CD4-positive, CD25-positive, alpha-beta regulatory T cell (primary cell): Measurements from ENCODE around the gene FAM107B. TPM values are rescaled to one million over a fixed set of nuclear protein-coding genes. Genes with fewer than 3 reads are reported as not detected.

Experiments
- ATAC-seq, 2 donors: fragments of 150-1000 bp; cut with Tn5 transposase; one replicate each; pipeline ENCODE4 v1.10.0; 2021; ENCODE audit warnings: low read depth in 2 of 2, moderate number of reproducible peaks in 2 of 2, moderate library complexity in 1 of 2
- DNase-seq, 3 donors: peaks; one replicate each; pipeline versions ENCODE4 v3.0.0 to v3.0.0-alpha.2; 2012 to 2022; ENCODE audit warnings: mixed read lengths in 1 of 3
- H3K27ac ChIP-seq: one replicate; pipeline ENCODE4 v1.7.0; 2013; ENCODE audit warnings: mild to moderate bottlenecking, low read length; ENCODE audit not compliant: insufficient read depth, poor library complexity, severe bottlenecking
- H3K27me3 ChIP-seq: one replicate; pipeline ENCODE4 v1.7.0; 2013; ENCODE audit warnings: low read length; ENCODE audit not compliant: control insufficient read depth, insufficient read depth
- H3K36me3 ChIP-seq: one replicate; pipeline ENCODE4 v1.7.0; 2013; ENCODE audit warnings: mild to moderate bottlenecking, low read length, moderate library complexity; ENCODE audit not compliant: control insufficient read depth, insufficient read depth
- H3K4me1 ChIP-seq: 2 replicates; pipeline ENCODE4 v1.7.0; 2013; ENCODE audit warnings: mild to moderate bottlenecking, low read length; ENCODE audit not compliant: insufficient read depth, control insufficient read depth, poor library complexity, severe bottlenecking
- H3K4me3 ChIP-seq: one replicate; pipeline ENCODE4 v1.7.0; 2013; ENCODE audit warnings: low read depth, mild to moderate bottlenecking, low read length, moderate library complexity
- H3K9me3 ChIP-seq, 2 experiments: 1 replicate in 1 of 2; 2 replicates in 1 of 2; pipeline ENCODE4 v1.7.0; 2013; ENCODE audit warnings: low read length in 2 of 2, mild to moderate bottlenecking in 1 of 2, moderate library complexity in 1 of 2; ENCODE audit not compliant: control insufficient read depth in 2 of 2
- H3K27ac Mint-ChIP-seq, 3 donors: one replicate each; pipeline ENCODE4 v1.8.0; 2020 to 2022; ENCODE audit warnings: mild to moderate bottlenecking in 3 of 3, mixed read lengths in 3 of 3, moderate library complexity in 2 of 3
- H3K27me3 Mint-ChIP-seq: one replicate; pipeline ENCODE4 v1.8.0; 2022; ENCODE audit warnings: mild to moderate bottlenecking, mixed read lengths
- H3K36me3 Mint-ChIP-seq: one replicate; pipeline ENCODE4 v1.8.0; 2020; ENCODE audit warnings: mixed read lengths
- H3K4me1 Mint-ChIP-seq, 4 donors: one replicate each; pipeline ENCODE4 v1.8.0; 2020 to 2022; ENCODE audit warnings: mixed read lengths in 4 of 4, mild to moderate bottlenecking in 1 of 4
- H3K4me3 Mint-ChIP-seq, 4 donors: one replicate each; pipeline ENCODE4 v1.8.0; 2020 to 2022; ENCODE audit warnings: mild to moderate bottlenecking in 4 of 4, mixed read lengths in 4 of 4, moderate library complexity in 3 of 4
- H3K9me3 Mint-ChIP-seq, 7 donors: one replicate each; pipeline ENCODE4 v1.8.0; 2020 to 2022; ENCODE audit warnings: mixed read lengths in 7 of 7, mild to moderate bottlenecking in 3 of 7, moderate library complexity in 2 of 7
- polyA plus RNA-seq, 4 donors: library from polyadenylated mRNA; unstranded; fragments of 300-500 nt; fragmentation: Illumina TruSeq; gene quantifications; one replicate each; pipeline ENCODE4 v1.2.3, GENCODE V29; 2021
- total RNA-seq: library from RNA; stranded (reverse); gene quantifications from one replicate; pipeline ENCODE4 v1.2.3, GENCODE V29; 2022

FAM107B gene
- total and polyA plus RNA-seq, 5 donors from 2014 or later: 202 to 327 (median 296) TPM

- ATAC-seq: no peak
- H3K36me3 ChIP-seq: no peaks in the 10 kb centered on the region
- H3K27ac Mint-ChIP-seq: no peak overlapping the region
- H3K27me3 Mint-ChIP-seq: peaks cover 4% of the 10 kb centered on the region
- no peak for DNase-seq
- H3K4me1 Mint-ChIP-seq: peaks cover 6 to 21% (median 14%) of the 10 kb centered on the region in 4 donors
- no peaks in the 10 kb centered on the region for H3K9me3 ChIP-seq
- no peaks in the 10 kb centered on the region for H3K27me3 ChIP-seq
- H3K9me3 Mint-ChIP-seq: no peaks in the 10 kb centered on the region
- no peaks in the 10 kb centered on the region for H3K36me3 Mint-ChIP-seq
- no peak overlapping the region for H3K4me3 Mint-ChIP-seq
- no peak overlapping the region for H3K4me3 ChIP-seq
- peaks cover 10% of the 10 kb centered on the region for H3K4me1 ChIP-seq
- H3K27ac ChIP-seq: no peak overlapping the region
Observed at GRCh38 chr10:14621037-14621436, 153.7 kb downstream of the FAM107B start.

DNA sequence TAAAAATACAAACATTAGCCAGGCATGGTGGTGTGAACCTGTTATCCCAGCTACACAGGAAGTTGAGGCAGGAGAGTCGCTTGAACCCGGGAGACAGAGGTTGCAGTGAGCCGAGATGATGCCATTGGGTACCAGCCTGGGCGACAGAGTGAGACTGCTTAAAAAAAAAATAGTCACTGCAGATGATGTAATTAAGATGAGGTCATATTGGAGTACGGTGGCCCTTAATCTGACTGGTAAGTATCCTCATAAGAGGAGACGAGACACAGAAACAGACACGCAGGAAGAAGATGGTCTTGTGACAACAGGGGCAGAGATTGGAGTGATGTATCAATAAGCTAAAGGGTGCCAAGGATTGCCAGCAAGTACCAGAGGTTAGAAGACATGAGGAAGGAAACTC lies 156.0 kb downstream of the FAM107B start:
- H3K27ac Mint-ChIP-seq: no peak overlapping the region
- no peaks in the 10 kb centered on the region for H3K36me3 ChIP-seq
- peaks cover 6 to 22% (median 16%) of the 10 kb centered on the region in 4 donors for H3K4me1 Mint-ChIP-seq
- H3K4me1 ChIP-seq: peaks cover 10% of the 10 kb centered on the region
- no peaks in the 10 kb centered on the region for H3K9me3 ChIP-seq
- no peak overlapping the region for H3K4me3 ChIP-seq
- DNase-seq: no peak
- H3K36me3 Mint-ChIP-seq: no peaks in the 10 kb centered on the region
- H3K27me3 Mint-ChIP-seq: no peaks in the 10 kb centered on the region
- ATAC-seq: no peak
- H3K27me3 ChIP-seq: no peaks in the 10 kb centered on the region
- no peaks in the 10 kb centered on the region for H3K9me3 Mint-ChIP-seq
- H3K4me3 Mint-ChIP-seq: no peak overlapping the region
- no peak overlapping the region for H3K27ac ChIP-seq

- ATAC-seq (no peak), DNase-seq (no peak)
- Histone ChIP-seq H3K9me3 (no peaks in the 10 kb centered on the region), H3K4me3 (no peak overlapping the region), H3K36me3 (no peaks in the 10 kb centered on the region), H3K4me1 (peaks cover 10% of the 10 kb centered on the region), H3K27ac (no peak overlapping the region), H3K27me3 (no peaks in the 10 kb centered on the region)
- H3K4me3 Mint-ChIP-seq: no peak overlapping the region
- H3K36me3 Mint-ChIP-seq: no peaks in the 10 kb centered on the region
- H3K27me3 Mint-ChIP-seq: no peaks in the 10 kb centered on the region
- H3K27ac Mint-ChIP-seq: no peak overlapping the region
- H3K9me3 Mint-ChIP-seq: no peaks in the 10 kb centered on the region
- peaks cover 6 to 22% (median 17%) of the 10 kb centered on the region in 4 donors for H3K4me1 Mint-ChIP-seq
Observed at GRCh38 chr10:14617852-14618251, 156.8 kb downstream of the FAM107B start.

GRCh38 chr10:14616955-14617730 lies 157.6 kb downstream of the FAM107B start:
- no peaks in the 10 kb centered on the region for H3K36me3 Mint-ChIP-seq
- H3K4me3 Mint-ChIP-seq: no peak overlapping the region
- DNase-seq (peak in 1 of 3 donors; percentile 25), ATAC-seq (no peak)
- H3K36me3 ChIP-seq: no peaks in the 10 kb centered on the region
- peaks cover 6 to 24% (median 17%) of the 10 kb centered on the region in 4 donors for H3K4me1 Mint-ChIP-seq
- H3K27me3 ChIP-seq: no peaks in the 10 kb centered on the region
- peaks cover 10% of the 10 kb centered on the region for H3K4me1 ChIP-seq
- no peaks in the 10 kb centered on the region for H3K9me3 ChIP-seq
- H3K27ac ChIP-seq: no peak overlapping the region
- H3K27ac Mint-ChIP-seq: peak overlapping the region in 2 of 3 donors; percentile 9 to 85
- no peak overlapping the region for H3K4me3 ChIP-seq
- no peaks in the 10 kb centered on the region for H3K9me3 Mint-ChIP-seq
- no peaks in the 10 kb centered on the region for H3K27me3 Mint-ChIP-seq

DNA sequence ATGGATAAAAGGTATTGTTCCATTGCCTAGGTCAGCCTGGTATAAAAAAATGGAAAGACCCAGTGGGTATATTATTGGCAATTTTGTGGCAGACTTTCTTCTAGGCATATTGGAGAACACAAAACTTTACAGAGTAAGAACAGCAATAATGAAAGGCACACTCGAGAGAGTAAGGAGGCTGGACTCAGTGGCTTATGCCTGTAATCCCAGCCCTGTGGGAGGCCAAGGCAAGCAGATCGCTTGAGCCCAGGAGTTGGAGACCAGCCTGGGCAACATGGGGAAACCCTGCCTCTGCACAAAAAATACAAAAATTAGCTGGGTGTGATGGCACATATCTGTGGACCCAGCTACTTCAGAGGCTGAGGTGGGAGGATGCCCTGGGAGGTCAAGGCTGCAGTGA lies 158.2 kb downstream of the FAM107B start:
- no peaks in the 10 kb centered on the region for H3K36me3 ChIP-seq
- H3K4me3 ChIP-seq: no peak overlapping the region
- no peaks in the 10 kb centered on the region for H3K27me3 Mint-ChIP-seq
- H3K4me1 Mint-ChIP-seq: peaks cover 6 to 22% (median 16%) of the 10 kb centered on the region in 4 donors
- no peaks in the 10 kb centered on the region for H3K9me3 Mint-ChIP-seq
- H3K9me3 ChIP-seq: no peaks in the 10 kb centered on the region
- ATAC-seq (no peak), DNase-seq (no peak)
- peak overlapping the region in 2 of 3 donors; percentile 9 to 29 for H3K27ac Mint-ChIP-seq
- H3K4me3 Mint-ChIP-seq: no peak overlapping the region
- H3K27me3 ChIP-seq: no peaks in the 10 kb centered on the region
- H3K4me1 ChIP-seq: peaks cover 10% of the 10 kb centered on the region
- H3K36me3 Mint-ChIP-seq: no peaks in the 10 kb centered on the region
- H3K27ac ChIP-seq: no peak overlapping the region

DNA sequence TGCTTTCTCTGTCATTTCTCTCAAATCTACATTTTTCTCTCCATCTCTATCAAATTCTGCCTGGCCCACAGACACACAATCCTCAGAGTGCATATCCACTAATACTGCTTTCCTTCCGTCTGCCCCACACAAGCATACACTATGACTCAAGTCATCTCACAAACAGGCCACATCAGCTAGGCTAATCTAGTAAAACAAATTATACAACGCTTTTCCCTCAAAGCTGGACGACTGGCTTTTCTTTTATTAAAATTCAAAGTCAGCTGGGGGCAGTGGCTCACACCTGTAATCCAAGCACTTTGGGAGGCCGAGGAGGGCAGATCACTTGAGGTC lies 161.1 kb downstream of the FAM107B start:
- Mint-ChIP-seq H3K27ac (peak overlapping the region in 1 of 3 donors; percentile 29), H3K4me3 (no peak overlapping the region), H3K4me1 (peaks cover 6 to 24% (median 17%) of the 10 kb centered on the region in 4 donors), H3K27me3 (no peaks in the 10 kb centered on the region), H3K9me3 (no peaks in the 10 kb centered on the region), H3K36me3 (no peaks in the 10 kb centered on the region)
- no peaks in the 10 kb centered on the region for H3K9me3 ChIP-seq
- ATAC-seq: no peak
- H3K4me1 ChIP-seq: peaks cover 10% of the 10 kb centered on the region
- no peak overlapping the region for H3K27ac ChIP-seq
- H3K27me3 ChIP-seq: no peaks in the 10 kb centered on the region
- no peaks in the 10 kb centered on the region for H3K36me3 ChIP-seq
- no peak for DNase-seq
- no peak overlapping the region for H3K4me3 ChIP-seq

DNA sequence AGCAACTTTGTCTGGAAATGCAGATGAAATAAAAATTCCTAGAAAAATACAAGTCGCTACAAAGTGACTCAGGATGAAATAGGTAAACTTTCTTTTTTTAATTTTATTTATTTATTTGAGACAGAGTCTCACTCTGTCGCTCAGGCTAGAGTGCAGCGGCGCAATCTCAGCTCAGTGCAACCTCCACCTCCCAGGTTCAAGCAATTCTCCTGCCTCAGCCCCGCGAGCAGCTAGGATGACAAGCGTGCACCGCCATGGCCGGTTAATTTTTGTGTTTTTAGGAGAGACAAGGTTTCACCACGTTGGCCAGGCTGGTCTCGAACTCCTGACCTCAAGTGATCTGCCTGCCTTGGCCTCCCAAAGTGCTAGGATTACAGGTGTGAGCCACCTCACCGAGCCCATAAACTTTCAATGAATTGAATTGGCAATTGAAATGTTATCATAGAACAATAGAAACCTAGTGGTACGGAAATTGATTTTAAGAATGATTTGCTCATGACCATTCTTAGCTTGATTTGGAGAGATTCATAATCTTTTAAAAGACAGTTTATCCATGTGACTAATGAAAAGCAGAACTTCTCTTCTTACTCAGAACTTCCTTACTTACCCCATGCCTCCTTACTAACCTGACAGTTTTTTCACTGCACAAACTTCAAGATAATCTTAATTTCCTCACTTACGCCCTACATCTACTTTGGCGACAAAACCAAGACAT lies 161.7 kb downstream of the FAM107B start:
- no peaks in the 10 kb centered on the region for H3K27me3 ChIP-seq
- H3K36me3 Mint-ChIP-seq: no peaks in the 10 kb centered on the region
- no peaks in the 10 kb centered on the region for H3K36me3 ChIP-seq
- no peaks in the 10 kb centered on the region for H3K9me3 Mint-ChIP-seq
- H3K4me3 Mint-ChIP-seq: no peak overlapping the region
- peak overlapping the region in 1 of 3 donors; percentile 29 for H3K27ac Mint-ChIP-seq
- H3K27ac ChIP-seq: no peak overlapping the region
- H3K9me3 ChIP-seq: no peaks in the 10 kb centered on the region
- no peak for DNase-seq
- ATAC-seq: no peak
- H3K4me1 Mint-ChIP-seq: peaks cover 6 to 25% (median 18%) of the 10 kb centered on the region in 4 donors
- H3K4me1 ChIP-seq: peaks cover 10% of the 10 kb centered on the region
- H3K4me3 ChIP-seq: no peak overlapping the region
- no peaks in the 10 kb centered on the region for H3K27me3 Mint-ChIP-seq
